ENCODE measurements around the gene NRG3. TPM values are rescaled to one million over a fixed set of nuclear protein-coding genes. Genes with fewer than 3 reads are reported as not detected.

The NRG3 gene
- total RNA-seq, 2 donors from 2014 or later, result not detected

- Mint-ChIP-seq H3K27ac (no peak overlapping the region), H3K27me3 (no peaks in the 10 kb centered on the region), H3K4me3 (no peak overlapping the region), H3K4me1 (ENCODE audit: low read depth in 2 of 2) (no peaks in the 10 kb centered on the region), H3K9me3 (peaks cover 12% of the 10 kb centered on the region), H3K36me3 (no peaks in the 10 kb centered on the region)
- no peak for DNase-seq (ENCODE audit: low spot score)
- ATAC-seq, result no peak
Measured at GRCh38 chr10:82192665-82193064, 317.7 kb downstream of the NRG3 start.

GRCh38 chr10:82194419-82194818, 319.4 kb downstream of the NRG3 start:
- Mint-ChIP-seq H3K4me1 (ENCODE audit: low read depth in 2 of 2) (no peaks in the 10 kb centered on the region), H3K4me3 (no peak overlapping the region), H3K27ac (no peak overlapping the region), H3K36me3 (no peaks in the 10 kb centered on the region), H3K9me3 (peaks cover 4% of the 10 kb centered on the region), H3K27me3 (no peaks in the 10 kb centered on the region)
- DNase-seq (ENCODE audit: low spot score) (no peak), ATAC-seq (no peak)

GRCh38 chr10:82206831-82207230, 331.8 kb downstream of the NRG3 start:
- H3K4me1 Mint-ChIP-seq (ENCODE audit: low read depth in 2 of 2), result no peaks in the 10 kb centered on the region

GRCh38 chr10:82208726-82209125, 333.7 kb downstream of the NRG3 start:
- no peaks in the 10 kb centered on the region for H3K4me1 Mint-ChIP-seq (ENCODE audit: low read depth in 2 of 2)
- H3K36me3 Mint-ChIP-seq, result no peaks in the 10 kb centered on the region
- H3K4me3 Mint-ChIP-seq, result no peak overlapping the region
- no peaks in the 10 kb centered on the region for H3K27me3 Mint-ChIP-seq
- ATAC-seq (no peak), DNase-seq (ENCODE audit: low spot score) (no peak)
- H3K27ac Mint-ChIP-seq, result no peak overlapping the region
- peaks cover 19% of the 10 kb centered on the region for H3K9me3 Mint-ChIP-seq

More at GRCh38 chr10:82206831-82207230, 331.8 kb downstream of the NRG3 start:
- DNase-seq (ENCODE audit: low spot score) (no peak), ATAC-seq (no peak)
- Mint-ChIP-seq H3K4me3 (no peak overlapping the region), H3K27ac (no peak overlapping the region), H3K36me3 (peaks cover 6% of the 10 kb centered on the region), H3K9me3 (peaks cover 28% of the 10 kb centered on the region), H3K27me3 (no peaks in the 10 kb centered on the region)

- Mint-ChIP-seq H3K4me3 (no peak overlapping the region), H3K36me3 (no peaks in the 10 kb centered on the region), H3K9me3 (peaks cover 15% of the 10 kb centered on the region), H3K27ac (no peak overlapping the region), H3K27me3 (no peaks in the 10 kb centered on the region), H3K4me1 (ENCODE audit: low read depth in 2 of 2) (no peaks in the 10 kb centered on the region)
- ATAC-seq (no peak), DNase-seq (ENCODE audit: low spot score) (no peak)
Measured at GRCh38 chr10:82210331-82210730, 335.3 kb downstream of the NRG3 start.

- Mint-ChIP-seq H3K9me3 (peaks cover 8% of the 10 kb centered on the region), H3K27ac (no peak overlapping the region), H3K36me3 (no peaks in the 10 kb centered on the region), H3K27me3 (no peaks in the 10 kb centered on the region), H3K4me1 (ENCODE audit: low read depth in 2 of 2) (no peaks in the 10 kb centered on the region), H3K4me3 (no peak overlapping the region)
- DNase-seq (ENCODE audit: low spot score), result no peak
- ATAC-seq, result no peak
Measured at GRCh38 chr10:82211346-82211745, 336.4 kb downstream of the NRG3 start.

- no peaks in the 10 kb centered on the region for H3K27me3 Mint-ChIP-seq
- no peak overlapping the region for H3K4me3 Mint-ChIP-seq
- DNase-seq (ENCODE audit: low spot score), result no peak
- no peaks in the 10 kb centered on the region for H3K4me1 Mint-ChIP-seq (ENCODE audit: low read depth in 2 of 2)
- peaks cover 6% of the 10 kb centered on the region for H3K9me3 Mint-ChIP-seq
- H3K36me3 Mint-ChIP-seq, result no peaks in the 10 kb centered on the region
- ATAC-seq, result no peak
- no peak overlapping the region for H3K27ac Mint-ChIP-seq
Measured at GRCh38 chr10:82212753-82213152, 337.8 kb downstream of the NRG3 start.

GRCh38 chr10:82213784-82214183, 338.8 kb downstream of the NRG3 start:
- H3K4me1 Mint-ChIP-seq (ENCODE audit: low read depth in 2 of 2), result no peaks in the 10 kb centered on the region
- no peak overlapping the region for H3K4me3 Mint-ChIP-seq
- DNase-seq (ENCODE audit: low spot score), result no peak
- H3K27ac Mint-ChIP-seq, result no peak overlapping the region
- H3K36me3 Mint-ChIP-seq, result no peaks in the 10 kb centered on the region
- no peaks in the 10 kb centered on the region for H3K27me3 Mint-ChIP-seq
- no peak for ATAC-seq
- H3K9me3 Mint-ChIP-seq, result peaks cover 7% of the 10 kb centered on the region

- H3K27ac Mint-ChIP-seq, result no peak overlapping the region
- no peak overlapping the region for H3K4me3 Mint-ChIP-seq
- DNase-seq (ENCODE audit: low spot score) (no peak), ATAC-seq (no peak)
- peaks cover 18% of the 10 kb centered on the region for H3K9me3 Mint-ChIP-seq
- no peaks in the 10 kb centered on the region for H3K36me3 Mint-ChIP-seq
- H3K4me1 Mint-ChIP-seq (ENCODE audit: low read depth in 2 of 2), result no peaks in the 10 kb centered on the region
- no peaks in the 10 kb centered on the region for H3K27me3 Mint-ChIP-seq
Measured at GRCh38 chr10:82221056-82221455, 346.1 kb downstream of the NRG3 start.

GRCh38 chr10:82221601-82222149, 346.7 kb downstream of the NRG3 start:
- Mint-ChIP-seq H3K4me3 (no peak overlapping the region), H3K27me3 (no peaks in the 10 kb centered on the region), H3K4me1 (ENCODE audit: low read depth in 2 of 2) (no peaks in the 10 kb centered on the region), H3K9me3 (peaks cover 18% of the 10 kb centered on the region), H3K36me3 (no peaks in the 10 kb centered on the region), H3K27ac (no peak overlapping the region)
- ATAC-seq (no peak), DNase-seq (ENCODE audit: low spot score) (no peak)

GRCh38 chr10:82228701-82229100, 353.7 kb downstream of the NRG3 start:
- Mint-ChIP-seq H3K9me3 (peaks cover 17% of the 10 kb centered on the region), H3K36me3 (no peaks in the 10 kb centered on the region), H3K4me1 (ENCODE audit: low read depth in 2 of 2) (no peaks in the 10 kb centered on the region), H3K4me3 (no peak overlapping the region), H3K27me3 (no peaks in the 10 kb centered on the region), H3K27ac (no peak overlapping the region)
- DNase-seq (ENCODE audit: low spot score), result no peak
- ATAC-seq, result no peak

GRCh38 chr10:82234173-82234572, 359.2 kb downstream of the NRG3 start:
- no peaks in the 10 kb centered on the region for H3K36me3 Mint-ChIP-seq
- DNase-seq (ENCODE audit: low spot score) (no peak), ATAC-seq (no peak)
- peaks cover 28% of the 10 kb centered on the region for H3K9me3 Mint-ChIP-seq
- H3K4me1 Mint-ChIP-seq (ENCODE audit: low read depth in 2 of 2), result no peaks in the 10 kb centered on the region
- H3K27me3 Mint-ChIP-seq, result no peaks in the 10 kb centered on the region
- H3K27ac Mint-ChIP-seq, result no peak overlapping the region
- no peak overlapping the region for H3K4me3 Mint-ChIP-seq

- Mint-ChIP-seq H3K9me3 (peaks cover 22% of the 10 kb centered on the region), H3K27ac (no peak overlapping the region), H3K27me3 (no peaks in the 10 kb centered on the region), H3K4me3 (no peak overlapping the region), H3K36me3 (no peaks in the 10 kb centered on the region), H3K4me1 (ENCODE audit: low read depth in 2 of 2) (no peaks in the 10 kb centered on the region)
- ATAC-seq (no peak), DNase-seq (ENCODE audit: low spot score) (no peak)
Measured at GRCh38 chr10:82236084-82236731, 361.2 kb downstream of the NRG3 start.

- Mint-ChIP-seq H3K27ac (no peak overlapping the region), H3K36me3 (no peaks in the 10 kb centered on the region), H3K4me3 (no peak overlapping the region), H3K4me1 (ENCODE audit: low read depth in 2 of 2) (no peaks in the 10 kb centered on the region), H3K27me3 (no peaks in the 10 kb centered on the region), H3K9me3 (peaks cover 18% of the 10 kb centered on the region)
- ATAC-seq (no peak), DNase-seq (ENCODE audit: low spot score) (no peak)
Measured at GRCh38 chr10:82238291-82238690, 363.3 kb downstream of the NRG3 start.

- no peak for ATAC-seq
Measured at GRCh38 chr10:82240408-82240807, 365.4 kb downstream of the NRG3 start.

More at GRCh38 chr10:82240408-82240807, 365.4 kb downstream of the NRG3 start:
- no peaks in the 10 kb centered on the region for H3K36me3 Mint-ChIP-seq
- H3K4me1 Mint-ChIP-seq (ENCODE audit: low read depth in 2 of 2), result no peaks in the 10 kb centered on the region
- no peak overlapping the region for H3K27ac Mint-ChIP-seq
- H3K4me3 Mint-ChIP-seq, result no peak overlapping the region
- H3K9me3 Mint-ChIP-seq, result peaks cover 11% of the 10 kb centered on the region
- no peak for DNase-seq (ENCODE audit: low spot score)
- no peaks in the 10 kb centered on the region for H3K27me3 Mint-ChIP-seq
